Measurements from ENCODE around the gene PLPP4.

DNA sequence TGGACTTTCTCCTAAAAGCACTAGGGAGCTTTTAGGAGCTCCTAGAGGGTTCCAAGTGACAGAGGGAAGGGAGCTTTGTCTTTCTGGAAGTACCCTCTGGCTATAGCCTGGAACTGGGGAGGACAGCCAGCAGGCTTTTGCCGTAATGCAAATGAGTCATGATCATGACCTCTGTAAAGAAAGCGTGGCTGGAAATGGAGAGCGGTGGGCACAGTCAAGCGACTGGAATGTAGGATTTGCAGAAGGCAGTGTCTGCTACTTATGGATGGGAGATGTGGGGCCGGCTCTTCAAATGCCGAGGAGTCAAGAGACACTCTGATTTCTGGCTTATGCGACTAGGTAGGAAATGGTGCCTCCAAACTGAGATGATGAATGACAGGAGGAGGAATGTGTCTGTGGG is 34.6 kb upstream of the PLPP4 start:
- TF ChIP-seq POLR2AphosphoS5 (IDR thresholded peaks at IDR 0.05; ENCODE audit: low read depth, low read length) (no peak), POU2F2 (IDR thresholded peaks at IDR 0.05; ENCODE audit: low read depth, low read length) (no peak), POLR2A (IDR thresholded peaks at IDR 0.05; ENCODE audit: low read depth, low read length) (no peak)
